Measurements from ENCODE around the gene RBM33.

DNA sequence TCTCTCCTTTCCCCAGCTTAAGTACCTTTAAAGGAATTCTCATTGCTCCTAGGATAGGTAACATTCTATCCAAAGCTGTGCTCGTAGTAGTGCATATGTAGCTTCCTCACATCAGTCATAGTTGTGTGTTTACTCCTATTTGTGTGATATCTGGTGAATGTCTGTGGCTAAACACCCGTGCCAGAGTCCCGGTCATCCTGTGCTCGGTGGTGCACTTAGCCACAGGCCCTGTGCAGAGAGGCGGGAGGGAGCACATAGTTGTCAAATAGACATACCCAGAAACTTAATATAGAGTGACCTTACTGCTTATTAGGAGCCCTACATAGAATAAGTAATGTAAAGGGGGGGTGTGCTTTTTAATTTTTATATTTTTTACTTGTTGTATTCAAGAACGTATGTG is 76.6 kb downstream of the RBM33 start:
- TF ChIP-seq SMC3 (IDR thresholded peaks at IDR 0.05; ENCODE audit: low read depth, low read length) (no peak), RCOR1 (IDR thresholded peaks at IDR 0.05; ENCODE audit: insufficient replicate concordance, low read length) (no peak), CHD1 (IDR thresholded peaks at IDR 0.05; ENCODE audit: low read depth, low read length) (no peak), POLR2A (IDR thresholded peaks at IDR 0.05; ENCODE audit: low read depth, low read length) (no peak), FOS (IDR thresholded peaks at IDR 0.05; ENCODE audit: low read depth, low read length) (no peak), USF2 (IDR thresholded peaks at IDR 0.05; ENCODE audit: low read depth, low read length) (no peak), ELK1 (IDR thresholded peaks at IDR 0.05; ENCODE audit: borderline replicate concordance, low read depth, low read length) (no peak), BHLHE40 (IDR thresholded peaks at IDR 0.05; ENCODE audit: low read depth, low read length) (no peak), RFX5 (IDR thresholded peaks at IDR 0.05; ENCODE audit: low read depth, low read length) (no peak)
- TF ChIP-seq, protein P1, sequence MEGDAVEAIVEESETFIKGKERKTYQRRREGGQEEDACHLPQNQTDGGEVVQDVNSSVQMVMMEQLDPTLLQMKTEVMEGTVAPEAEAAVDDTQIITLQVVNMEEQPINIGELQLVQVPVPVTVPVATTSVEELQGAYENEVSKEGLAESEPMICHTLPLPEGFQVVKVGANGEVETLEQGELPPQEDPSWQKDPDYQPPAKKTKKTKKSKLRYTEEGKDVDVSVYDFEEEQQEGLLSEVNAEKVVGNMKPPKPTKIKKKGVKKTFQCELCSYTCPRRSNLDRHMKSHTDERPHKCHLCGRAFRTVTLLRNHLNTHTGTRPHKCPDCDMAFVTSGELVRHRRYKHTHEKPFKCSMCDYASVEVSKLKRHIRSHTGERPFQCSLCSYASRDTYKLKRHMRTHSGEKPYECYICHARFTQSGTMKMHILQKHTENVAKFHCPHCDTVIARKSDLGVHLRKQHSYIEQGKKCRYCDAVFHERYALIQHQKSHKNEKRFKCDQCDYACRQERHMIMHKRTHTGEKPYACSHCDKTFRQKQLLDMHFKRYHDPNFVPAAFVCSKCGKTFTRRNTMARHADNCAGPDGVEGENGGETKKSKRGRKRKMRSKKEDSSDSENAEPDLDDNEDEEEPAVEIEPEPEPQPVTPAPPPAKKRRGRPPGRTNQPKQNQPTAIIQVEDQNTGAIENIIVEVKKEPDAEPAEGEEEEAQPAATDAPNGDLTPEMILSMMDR (conservative IDR thresholded peaks at IDR 0.05; ENCODE audit: low read depth, low read length): no peak
